GM18858 (cell line): Measurements from ENCODE around the gene TTC9B.
"Not testable (repeated sequence)": the region's sequence is repeated elsewhere in the genome, so short reads cannot be mapped to it uniquely, and the experiment has no call there.

Source experiments
- ATAC-seq: cut with Tn5 transposase; IDR thresholded peaks from one replicate; pipeline ENCODE4 v1.9.1; 2021; ENCODE audit not compliant: unreplicated experiment

The TTC9B gene

DNA sequence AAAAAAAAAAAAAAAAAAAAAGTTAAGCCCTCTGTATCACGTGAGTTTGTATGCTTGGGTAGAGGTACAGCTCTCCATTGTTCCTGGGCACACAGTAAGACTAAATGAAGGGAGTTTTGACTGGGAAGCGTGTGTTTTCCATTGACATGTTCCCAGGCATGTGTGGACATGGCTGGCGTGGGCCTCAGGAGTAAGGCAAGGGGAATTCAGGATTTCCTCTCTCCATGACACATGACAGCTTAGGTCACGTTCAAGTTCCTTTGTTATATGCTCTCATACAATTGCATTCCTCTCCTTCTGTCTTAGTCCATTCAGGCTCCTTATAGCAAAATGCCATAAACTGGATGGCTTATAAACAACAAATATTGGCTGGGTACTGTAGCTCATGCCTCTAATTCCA lies 44.1 kb downstream of the TTC9B start:
- no peak for ATAC-seq

DNA sequence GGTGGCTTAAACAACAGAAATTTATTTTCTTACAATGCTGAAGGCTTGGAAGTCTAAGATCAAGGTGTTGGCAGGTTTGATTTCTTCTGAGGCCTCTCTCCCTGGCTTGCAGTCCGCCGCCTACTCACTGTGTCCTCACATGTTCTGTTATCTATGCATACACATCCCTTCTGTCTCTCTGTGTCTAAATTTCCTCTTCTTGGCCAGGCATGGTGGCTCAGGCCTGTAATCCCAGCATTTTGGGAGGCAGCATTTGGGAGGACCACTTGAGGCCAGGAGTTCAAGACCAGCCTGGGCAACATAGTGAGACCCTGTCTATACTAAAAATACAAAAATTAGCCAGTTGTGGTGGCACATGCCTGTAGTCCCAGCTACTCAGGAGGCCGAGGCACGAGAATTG lies 46.9 kb downstream of the TTC9B start:
- ATAC-seq = not testable (repeated sequence)

DNA sequence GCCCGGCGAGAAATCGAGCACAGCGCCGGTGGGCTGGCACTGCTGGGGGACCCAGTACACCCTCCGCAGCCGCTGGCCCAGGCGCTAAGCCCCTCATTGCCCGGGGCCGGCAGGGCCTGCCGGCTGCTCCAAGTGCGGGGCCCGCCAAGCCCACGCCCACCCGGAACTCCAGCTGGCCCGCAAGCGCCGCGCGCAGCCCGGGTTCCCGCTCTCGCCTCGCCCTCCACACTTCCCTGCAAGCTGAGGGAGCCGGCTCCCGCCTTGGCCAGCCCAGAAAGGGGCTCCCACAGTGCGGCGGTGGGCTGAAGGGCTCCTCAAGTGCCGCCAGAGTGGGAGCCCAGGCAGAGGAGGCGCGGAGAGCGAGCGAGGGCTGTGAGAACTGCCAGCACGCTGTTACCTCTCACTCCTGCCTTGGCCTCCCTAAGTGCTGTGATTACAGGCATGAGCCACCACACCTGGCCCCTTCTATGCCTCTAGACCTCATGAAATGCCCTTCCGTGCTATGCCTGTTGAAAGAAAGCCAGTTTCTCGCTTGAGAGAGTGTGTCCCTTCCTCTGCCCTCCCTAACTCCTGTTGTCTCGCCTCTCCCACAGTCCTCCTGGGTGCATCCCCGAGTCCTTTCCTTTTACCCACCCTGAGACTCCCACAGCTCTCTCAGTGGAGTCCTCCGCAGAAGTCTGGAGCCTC lies 47.7 kb downstream of the TTC9B start:
- not testable (repeated sequence) for ATAC-seq

DNA sequence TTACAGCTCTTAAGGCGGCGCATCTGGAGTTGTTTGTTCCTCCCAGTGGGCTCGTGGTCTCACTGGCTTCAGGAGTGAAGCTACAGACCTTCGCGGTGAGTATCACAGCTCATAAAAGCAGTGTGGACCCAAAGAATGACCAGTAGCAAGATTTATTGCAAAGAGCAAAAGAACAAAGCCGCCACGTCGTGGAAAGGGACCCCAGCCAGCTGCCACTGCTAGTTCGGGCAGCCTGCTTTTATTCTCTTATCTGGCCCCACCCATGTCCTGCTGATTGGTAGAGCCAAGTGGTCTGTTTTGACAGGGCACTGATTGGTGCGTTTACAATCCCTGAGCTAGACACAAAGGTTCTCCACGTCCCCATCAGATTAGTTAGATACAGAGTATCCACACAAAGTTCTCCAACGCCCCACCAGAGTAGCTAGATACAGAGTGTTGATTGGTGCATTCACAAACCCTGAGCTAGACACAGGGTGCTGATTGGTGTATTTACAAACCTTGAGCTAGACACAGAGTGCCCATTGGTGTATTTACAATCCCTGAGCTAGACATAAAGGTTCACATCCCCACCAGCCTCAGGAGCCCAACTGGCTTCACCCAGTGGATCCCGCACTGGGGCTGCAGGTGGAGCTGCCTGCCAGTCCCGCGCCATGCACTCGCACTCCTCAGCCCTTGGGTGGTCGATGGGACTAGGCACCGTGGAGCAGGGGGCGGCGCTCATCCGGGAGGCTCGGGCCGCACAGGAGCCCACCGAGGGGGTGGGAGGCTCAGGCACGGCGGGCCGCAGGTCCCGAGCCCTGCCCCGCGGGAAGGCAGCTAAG lies 48.5 kb downstream of the TTC9B start:
- not testable (repeated sequence) for ATAC-seq
